NOMO-1 (cell line): Measurements from ENCODE around the gene NAXE.

Experiments used
- DNase-seq, 2 experiments: peaks; one replicate each; lab custom pipeline; 2025; ENCODE audit not compliant: unreplicated experiment in 2 of 2; lab: John Stamatoyannopoulos, UW

NAXE gene

DNA sequence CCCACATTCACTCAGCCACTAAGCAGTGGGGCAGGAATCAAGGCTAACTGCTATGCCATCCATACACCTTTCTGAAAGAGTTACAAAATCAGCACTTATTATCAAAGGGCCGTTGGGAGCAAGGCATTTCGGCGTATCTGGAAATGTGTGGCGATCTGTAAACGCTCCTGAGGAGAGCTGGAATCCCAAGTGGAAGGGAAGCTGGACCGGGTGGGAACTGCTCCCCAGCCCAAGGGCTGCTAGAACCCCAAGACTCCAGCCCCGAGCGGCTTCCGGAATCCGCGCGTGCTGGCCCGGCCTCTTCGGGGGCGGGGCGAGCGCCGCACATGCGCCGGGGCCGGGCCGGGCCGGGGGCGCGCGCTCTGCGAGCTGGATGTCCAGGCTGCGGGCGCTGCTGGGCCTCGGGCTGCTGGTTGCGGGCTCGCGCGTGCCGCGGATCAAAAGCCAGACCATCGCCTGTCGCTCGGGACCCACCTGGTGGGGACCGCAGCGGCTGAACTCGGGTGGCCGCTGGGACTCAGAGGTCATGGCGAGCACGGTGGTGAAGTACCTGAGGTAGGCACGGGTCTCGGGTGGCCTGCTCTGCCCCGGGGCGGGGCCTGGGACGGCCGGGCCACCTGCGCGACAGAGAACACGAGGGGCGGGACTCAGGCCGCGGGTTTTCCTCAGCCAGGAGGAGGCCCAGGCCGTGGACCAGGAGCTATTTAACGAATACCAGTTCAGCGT is at the start of gene NAXE:
NAXE (plus strand) TSS at position 345 of the 726 bp plus-strand sequence; CDS start at position 374, 29 bp downstream.
- DNase-seq: peak; percentile 47 to 60

- no peak for DNase-seq
Measured at GRCh38 chr1:156543066-156543465, 48.5 kb upstream of the NAXE start.

DNA sequence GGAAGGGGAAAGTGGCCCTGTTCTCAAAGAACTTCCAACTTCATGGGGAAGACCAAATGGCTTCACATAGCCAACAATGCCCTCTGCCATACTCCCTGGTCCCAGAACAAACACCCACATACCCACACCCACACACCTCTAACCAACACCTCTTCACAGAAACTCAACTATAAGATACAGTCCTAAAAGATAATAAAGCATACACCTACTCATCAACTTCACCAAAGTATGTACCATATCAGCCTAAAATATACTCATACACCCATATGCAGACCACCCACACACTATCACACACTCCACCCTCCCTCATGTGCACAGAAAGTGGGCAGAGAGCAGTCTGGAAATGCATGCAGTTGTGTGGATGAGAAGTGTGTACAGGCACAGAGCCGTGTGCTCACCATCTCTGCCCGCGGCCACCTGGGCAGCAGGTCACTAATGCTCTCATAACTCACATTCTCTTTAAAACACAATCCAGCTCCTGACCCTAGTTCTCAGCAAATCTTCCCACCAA is 46.9 kb upstream of the NAXE start:
- no peak for DNase-seq

- no peak for DNase-seq
Measured at GRCh38 chr1:156546267-156546666, 45.3 kb upstream of the NAXE start.

- no peak for DNase-seq
Measured at GRCh38 chr1:156547434-156547833, 44.1 kb upstream of the NAXE start.

- DNase-seq: no peak
Measured at GRCh38 chr1:156547982-156548381, 43.6 kb upstream of the NAXE start.

DNA sequence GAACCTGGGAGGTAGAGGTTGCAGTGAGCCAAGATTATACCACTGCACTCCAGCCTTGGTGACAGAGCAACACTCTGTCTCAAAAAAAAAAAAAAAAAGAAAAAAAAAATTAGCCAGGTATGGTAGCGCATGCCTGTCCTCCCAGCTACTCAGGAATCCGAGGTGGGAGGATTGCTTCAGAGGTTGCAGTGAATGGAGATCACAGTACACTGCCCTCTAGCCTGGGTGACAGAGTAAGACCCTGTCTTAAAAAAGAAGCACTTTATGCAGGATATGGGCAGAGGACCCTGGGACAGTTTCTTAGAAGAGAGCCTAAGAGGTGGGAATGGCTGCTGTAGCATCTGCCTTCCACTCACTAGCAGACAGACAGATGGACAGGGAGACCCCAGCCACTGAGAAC is 42.2 kb upstream of the NAXE start:
- DNase-seq: no peak

GRCh38 chr1:156549831-156550230 is 41.7 kb upstream of the NAXE start:
- no peak for DNase-seq

DNA sequence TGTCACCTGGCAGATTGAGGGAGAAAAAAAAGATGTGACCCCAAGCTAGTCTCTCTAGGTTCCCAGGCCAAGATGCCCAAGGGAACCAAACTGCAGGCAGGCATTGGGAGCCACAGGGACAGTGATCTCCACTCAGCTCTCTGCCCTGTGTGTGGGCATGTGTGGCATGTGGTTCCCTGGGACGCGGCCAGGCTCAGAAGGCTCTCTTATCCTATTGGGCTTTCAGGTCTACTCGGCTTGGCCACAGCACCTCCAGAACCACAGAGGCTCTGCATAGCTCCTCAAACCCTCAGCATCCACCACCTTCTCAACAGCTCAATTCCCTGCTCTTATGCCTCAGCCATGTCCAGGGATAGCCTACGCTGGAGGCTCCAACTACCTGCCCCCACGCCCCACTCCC is 41.2 kb upstream of the NAXE start:
- DNase-seq: no peak

GRCh38 chr1:156551066-156551643 is 40.4 kb upstream of the NAXE start:
- DNase-seq: no peak

DNA sequence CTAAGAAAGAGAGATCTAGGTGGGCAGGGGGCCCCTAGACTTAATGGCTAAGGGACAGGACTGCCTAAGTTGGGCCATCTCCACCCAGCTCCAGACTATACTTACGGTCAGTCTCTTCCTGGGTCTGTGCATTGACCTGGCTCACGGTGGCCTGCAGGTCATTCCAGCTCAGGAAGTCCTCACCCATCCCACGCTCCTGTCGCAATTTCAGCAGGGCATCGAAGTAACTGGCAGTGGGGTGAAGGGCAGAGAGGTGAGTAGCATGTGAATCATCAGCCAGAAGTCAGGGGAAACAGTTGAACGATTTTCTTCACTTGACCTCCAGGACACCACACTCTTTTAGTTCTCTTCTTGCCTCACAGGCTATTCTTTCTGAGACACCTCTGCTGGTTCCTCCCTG is 39.7 kb upstream of the NAXE start:
- DNase-seq: peak; percentile 3 to 13

- peak in 1 of 2 experiments; percentile 3 for DNase-seq
Measured at GRCh38 chr1:156552518-156552917, 39.1 kb upstream of the NAXE start.

DNA sequence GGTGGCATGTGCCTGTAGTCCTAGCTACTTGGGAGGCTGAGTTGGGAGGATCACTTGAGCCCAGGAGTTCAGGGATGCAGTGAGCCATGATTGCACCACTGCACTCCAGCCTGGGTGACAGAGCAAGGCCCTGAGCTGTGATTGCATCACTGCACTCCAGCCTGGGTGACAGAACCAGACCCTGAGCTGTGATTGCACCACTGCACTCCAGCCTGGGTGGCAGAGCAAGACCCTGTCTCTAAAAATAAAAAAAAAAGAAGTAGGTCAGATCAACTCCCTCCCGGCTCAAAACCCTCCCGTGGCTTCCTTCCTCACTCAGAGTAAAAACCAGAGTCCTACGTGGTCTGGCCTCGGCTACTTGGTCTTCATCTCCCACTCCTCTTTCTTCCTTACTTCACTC is 38.6 kb upstream of the NAXE start:
- peak; percentile 38 to 79 for DNase-seq

DNA sequence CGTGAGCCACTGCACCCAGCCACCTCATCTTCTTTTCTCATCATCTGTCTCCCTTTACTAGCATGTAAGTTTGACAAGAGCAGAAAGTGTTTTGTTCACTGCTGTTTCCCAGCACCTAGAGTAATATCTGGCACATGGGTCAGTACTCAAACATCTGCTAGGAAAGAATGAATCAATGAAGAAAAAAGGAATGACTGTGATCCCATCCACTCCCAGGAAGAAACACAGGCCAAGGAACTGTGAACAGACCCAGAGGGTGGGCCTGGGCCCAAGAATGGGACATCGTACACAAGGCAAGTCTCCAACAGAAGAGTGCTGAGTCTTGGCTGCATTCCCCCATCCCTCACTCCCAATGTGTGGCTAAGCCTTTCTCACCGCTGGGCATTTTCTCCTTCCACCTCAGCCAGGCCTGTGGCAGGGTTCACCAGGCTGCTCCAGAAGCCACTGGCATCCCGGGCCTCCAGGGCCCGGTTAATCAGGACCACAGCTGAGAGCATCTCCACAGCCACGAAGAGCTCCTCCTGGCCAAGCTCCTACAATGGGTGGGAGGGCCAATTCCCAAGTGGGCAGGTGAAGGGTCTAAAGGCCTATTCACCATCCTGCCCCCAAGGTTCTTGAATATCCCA is 37.6 kb upstream of the NAXE start:
- DNase-seq: no peak

DNA sequence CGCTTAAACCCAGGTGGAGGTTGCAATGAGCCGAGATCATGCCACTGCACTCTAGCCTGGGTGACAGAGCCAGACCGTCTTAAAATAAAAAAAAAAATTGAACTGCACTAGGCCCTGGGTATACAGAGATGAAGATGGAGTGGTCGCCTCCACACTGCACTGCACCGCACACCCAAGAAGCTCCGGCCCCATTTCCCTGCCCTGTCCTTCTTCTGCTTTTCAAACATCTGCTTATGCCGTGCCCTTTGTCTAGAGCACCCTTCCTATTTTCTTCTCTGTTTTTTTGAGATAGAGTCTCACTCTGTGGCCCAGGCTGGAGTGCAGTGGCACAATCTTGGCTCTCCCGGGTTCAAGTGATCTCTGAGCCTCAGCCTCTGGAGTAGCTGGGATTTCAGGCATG is 36.6 kb upstream of the NAXE start:
- no peak for DNase-seq

GRCh38 chr1:156555715-156556114 is 35.9 kb upstream of the NAXE start:
- no peak for DNase-seq

DNA sequence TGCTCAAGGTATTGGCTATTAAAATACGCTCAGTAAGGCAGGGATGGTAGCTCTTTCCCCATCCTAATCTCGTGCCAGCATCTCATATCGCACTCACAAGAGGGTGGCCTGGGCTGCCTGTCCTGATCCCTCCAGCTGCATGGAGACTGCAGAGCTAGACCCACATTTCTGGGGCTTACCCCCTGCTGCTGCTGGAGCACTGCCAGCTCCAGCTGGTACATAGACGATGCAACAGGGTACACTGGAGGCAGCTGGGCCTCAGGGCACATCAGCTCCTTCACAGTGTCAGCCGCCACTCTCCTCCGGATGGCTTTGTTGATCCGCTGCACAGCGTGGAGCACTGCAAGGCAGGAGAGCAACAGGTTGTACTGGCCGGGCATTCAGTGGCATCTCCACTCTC is 35.2 kb upstream of the NAXE start:
- DNase-seq: no peak

GRCh38 chr1:156559086-156559796 is 32.3 kb upstream of the NAXE start:
- DNase-seq: no peak

GRCh38 chr1:156559797-156560385 is 31.7 kb upstream of the NAXE start:
- no peak for DNase-seq

- no peak for DNase-seq
Measured at GRCh38 chr1:156560585-156561163, 30.9 kb upstream of the NAXE start.

GRCh38 chr1:156565519-156565918 is 26.1 kb upstream of the NAXE start:
- DNase-seq: no peak
